HepG2 (cell line): Measurements from ENCODE around the gene MAP1B. TPM values are rescaled to one million over a fixed set of nuclear protein-coding genes. Genes with fewer than 3 reads are reported as not detected.

Source experiments
- CBX5 ChIP-seq: sonication (generic); formaldehyde crosslinking; IDR thresholded peaks from 2 replicates; pipeline ENCODE4 v1.4.0; 2020; ENCODE audit warnings: missing genetic modification reagents, borderline replicate concordance
- FOSL2 ChIP-seq: sonication (generic); formaldehyde crosslinking; IDR thresholded peaks from 2 replicates; pipeline ENCODE4 v1.4.0; 2020; ENCODE audit warnings: missing genetic modification reagents
- FOXM1 ChIP-seq: sonication (generic); formaldehyde crosslinking; IDR thresholded peaks from 2 replicates; pipeline ENCODE4 v1.5.0; 2020; ENCODE audit warnings: missing genetic modification reagents
- ISL2 ChIP-seq: sonication (generic); formaldehyde crosslinking; IDR thresholded peaks from 2 replicates; pipeline ENCODE4 v1.5.0; 2020; ENCODE audit warnings: missing genetic modification reagents
- KDM2A ChIP-seq: sonication (generic); formaldehyde crosslinking; IDR thresholded peaks from 2 replicates; pipeline ENCODE4 v1.4.0; 2020; ENCODE audit warnings: low read depth, missing genetic modification reagents, borderline replicate concordance
- KDM4B ChIP-seq: sonication (generic); formaldehyde crosslinking; IDR thresholded peaks from 2 replicates; pipeline ENCODE4 v1.4.0; 2020; ENCODE audit warnings: missing genetic modification reagents
- KMT2A ChIP-seq: sonication (generic); formaldehyde crosslinking; IDR thresholded peaks from 2 replicates; pipeline ENCODE4 v1.4.0; 2020; ENCODE audit warnings: missing genetic modification reagents
- NR1H2 ChIP-seq: sonication (generic); formaldehyde crosslinking; IDR thresholded peaks from 2 replicates; pipeline ENCODE4 v1.8.1; 2022; ENCODE audit warnings: low read depth, missing genetic modification reagents, borderline replicate concordance
- PRMT3 ChIP-seq: sonication (generic); formaldehyde crosslinking; IDR thresholded peaks from 2 replicates; pipeline ENCODE4 v1.8.1; 2022; ENCODE audit warnings: low read depth, mild to moderate bottlenecking, moderate library complexity, missing genetic modification reagents, borderline replicate concordance
- PTBP1 ChIP-seq: fragments of 200-400 bp; formaldehyde crosslinking; IDR thresholded peaks from 2 replicates; pipeline ENCODE4 v1.6.1; 2018; ENCODE audit warnings: low read length, low read depth; ENCODE audit not compliant: poor library complexity, severe bottlenecking
- SMYD3 ChIP-seq: sonication (generic); formaldehyde crosslinking; IDR thresholded peaks from 2 replicates; pipeline ENCODE4 v1.8.1; 2023; ENCODE audit warnings: mild to moderate bottlenecking, missing genetic modification reagents
- SP4 ChIP-seq: sonication (generic); formaldehyde crosslinking; IDR thresholded peaks from 2 replicates; pipeline ENCODE4 v1.8.1; 2023; ENCODE audit warnings: mild to moderate bottlenecking, missing genetic modification reagents
- SRY ChIP-seq: sonication (generic); formaldehyde crosslinking; IDR thresholded peaks from 2 replicates; pipeline ENCODE4 v1.8.0; 2022; ENCODE audit warnings: mild to moderate bottlenecking, missing genetic modification reagents
- TBX3 ChIP-seq: fragments of 450-650 bp; IDR thresholded peaks from 2 replicates; pipeline ENCODE4 v1.6.1; 2017; ENCODE audit warnings: antibody characterized with exemption, mild to moderate bottlenecking, inconsistent platforms, borderline replicate concordance
- TOE1 ChIP-seq: sonication (generic); formaldehyde crosslinking; IDR thresholded peaks from 2 replicates; pipeline ENCODE4 v1.4.0; 2020; ENCODE audit warnings: mild to moderate bottlenecking, missing genetic modification reagents
- XRCC5 ChIP-seq: fragments of 200-400 bp; formaldehyde crosslinking; optimal IDR thresholded peaks from 2 replicates; pipeline ENCODE3; 2017; ENCODE audit warnings: mild to moderate bottlenecking, low read length
- ZBTB25 ChIP-seq: IDR thresholded peaks from 2 replicates; pipeline ENCODE4 v1.6.1; 2018; ENCODE audit warnings: missing genetic modification reagents
- ZBTB26 ChIP-seq: IDR thresholded peaks from 2 replicates; pipeline ENCODE4 v1.6.1; 2016; ENCODE audit warnings: missing compliant biosample characterization, missing genetic modification reagents, borderline replicate concordance
- ZBTB4 ChIP-seq: sonication (generic); formaldehyde crosslinking; IDR thresholded peaks from 2 replicates; pipeline ENCODE4 v1.4.0; 2020; ENCODE audit warnings: missing genetic modification reagents, mild to moderate bottlenecking, borderline replicate concordance
- ZFP90 ChIP-seq: sonication (generic); formaldehyde crosslinking; IDR thresholded peaks from 2 replicates; pipeline ENCODE4 v1.8.0; 2022; ENCODE audit warnings: missing genetic modification reagents, mild to moderate bottlenecking, inconsistent platforms, borderline replicate concordance
- ZNF44 ChIP-seq: sonication (generic); formaldehyde crosslinking; IDR thresholded peaks from 2 replicates; pipeline ENCODE4 v1.5.1; 2020; ENCODE audit warnings: mild to moderate bottlenecking, missing genetic modification reagents
- ZNF484 ChIP-seq: sonication (generic); formaldehyde crosslinking; IDR thresholded peaks from 2 replicates; pipeline ENCODE4 v1.5.1; 2020; ENCODE audit warnings: mild to moderate bottlenecking, low read depth, missing genetic modification reagents, borderline replicate concordance
- ZNF800 ChIP-seq: sonication (generic); formaldehyde crosslinking; IDR thresholded peaks from 2 replicates; pipeline ENCODE4 v1.4.0; 2020; ENCODE audit warnings: missing genetic modification reagents
- polyA plus RNA-seq, 8 experiments: library from polyadenylated mRNA; depleted of rRNA in 3 of 8; stranded (reverse) in 7 of 8; unstranded in 1 of 8; fragments of >200 nt; fragmentation: Illumina TruSeq in 4 of 8; extraction: Trizol in 4 of 8; gene quantifications; 2 replicates each; pipeline versions ENCODE4 v1.2.1 to v1.2.3, GENCODE V29; 2011 to 2016; ENCODE audit warnings: low read depth in 4 of 8, missing spikeins in 1 of 8, mixed read lengths in 1 of 8; ENCODE audit not compliant: insufficient read depth in 1 of 8
- total RNA-seq, 5 experiments: library from RNA; depleted of rRNA; stranded (reverse); fragments of >200 nt; fragmentation: Illumina TruSeq; extraction: Trizol; gene quantifications; 2 replicates each; pipeline ENCODE4 v1.2.3, GENCODE V29; 2016; ENCODE audit warnings: low read depth in 1 of 5

The MAP1B gene
- total and polyA plus RNA-seq, 2 of the 13 experiments (the other 11 are each of a cell fraction or from before 2014, with no cell fraction given) = 3.3 to 6.2 TPM

GRCh38 chr5:72241346-72242003 is 134.2 kb downstream of the MAP1B start (continued):
- TF ChIP-seq XRCC5 (no peak), ZNF800 (CRISPR knock-in tag) (0 out of 2 replicates have a peak, but pooled peaks have one; percentile 24), ZBTB25 (0 out of 2 replicates have a peak, but pooled peaks have one; percentile 53), KDM2A (CRISPR knock-in tag) (0 out of 2 replicates have a peak, but pooled peaks have one; percentile 38), ZFP90 (no peak), KDM4B (CRISPR knock-in tag) (no peak), NR1H2 (CRISPR knock-in tag) (no peak), KMT2A (CRISPR knock-in tag) (0 out of 2 replicates have a peak, but pooled peaks have one; percentile 40), ZBTB4 (CRISPR knock-in tag) (no peak), SMYD3 (no peak), CBX5 (CRISPR knock-in tag) (no peak; the same call in 1 of the 2 replicates), ZBTB26 (CRISPR knock-in tag) (no peak; the same call in 1 of the 2 replicates), TBX3 (peak; percentile 64; the same call in 1 of the 2 replicates), SRY (no peak), SP4 (CRISPR knock-in tag) (no peak), PTBP1 (no peak), TOE1 (CRISPR knock-in tag) (no peak), ISL2 (CRISPR knock-in tag) (peak; percentile 84), PRMT3 (CRISPR knock-in tag) (no peak), ZNF484 (no peak), ZNF44 (CRISPR knock-in tag) (no peak), FOXM1 (no peak), FOSL2 (CRISPR knock-in tag) (peak; percentile 56)
